ENCODE measurements around the gene RTL3.

DNA sequence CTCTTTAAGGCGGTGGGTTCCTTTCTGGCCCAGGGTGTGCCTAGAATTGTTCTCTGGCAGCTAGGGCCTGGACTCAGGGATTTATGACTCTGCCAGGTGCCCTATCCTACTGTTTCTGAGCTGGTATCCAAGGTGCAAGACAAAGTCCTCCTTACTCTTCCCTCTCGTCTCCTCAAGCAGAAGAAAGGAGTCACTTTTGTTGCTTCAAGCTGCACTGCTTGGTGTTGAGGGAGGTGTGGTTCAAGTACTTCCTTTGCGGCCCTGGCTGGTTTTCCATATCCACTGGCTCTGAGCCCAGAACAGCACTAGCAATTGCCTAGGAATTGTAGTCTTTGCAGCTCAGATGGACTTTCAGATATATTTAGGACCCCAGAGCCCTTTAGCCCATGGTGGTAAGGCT lies 39.3 kb downstream of the RTL3 start:
- TF ChIP-seq EZH2 (IDR thresholded peaks at IDR 0.05; ENCODE audit: insufficient read depth, poor library complexity, severe bottlenecking) (no peak), EZH2phosphoT487 (IDR thresholded peaks at IDR 0.05; ENCODE audit: insufficient read depth, low read depth) (no peak)

Data from GM23248 (cell line).